GM10266 (cell line): ENCODE measurements around the gene SORCS2.

Experiments used
- DNase-seq: peaks from one replicate; pipeline ENCODE4 v3.0.0; 2012; ENCODE audit errors: extremely low spot score
- TF ChIP-seq, protein P1 (sequence below): IDR thresholded peaks from 2 replicates; pipeline ENCODE4 v1.5.1; 2012; ENCODE audit warnings: mild to moderate bottlenecking, low read depth; ENCODE audit not compliant: control insufficient read depth, insufficient read depth; ENCODE audit errors: missing control alignments

Gene SORCS2

DNA sequence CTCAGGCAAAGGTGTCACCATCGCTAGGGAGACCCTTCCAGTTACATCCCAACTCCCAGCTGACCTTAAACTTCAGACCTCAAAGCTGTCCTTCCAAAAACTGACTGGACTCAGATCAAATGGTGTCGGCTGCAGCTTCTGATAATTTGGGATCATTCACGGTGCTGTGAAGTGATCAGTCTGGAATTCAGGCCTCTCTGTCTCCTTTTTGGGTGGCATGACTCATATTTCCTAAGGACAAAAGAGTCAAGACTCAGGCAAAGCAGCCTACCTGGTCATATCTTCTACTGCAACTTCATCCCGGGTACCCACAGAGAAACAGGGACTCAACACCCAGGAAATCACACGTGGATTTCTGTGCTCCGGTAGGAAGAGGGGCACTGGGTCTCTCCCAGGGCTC is 87.6 kb downstream of the SORCS2 start:
- TF ChIP-seq, protein P1, sequence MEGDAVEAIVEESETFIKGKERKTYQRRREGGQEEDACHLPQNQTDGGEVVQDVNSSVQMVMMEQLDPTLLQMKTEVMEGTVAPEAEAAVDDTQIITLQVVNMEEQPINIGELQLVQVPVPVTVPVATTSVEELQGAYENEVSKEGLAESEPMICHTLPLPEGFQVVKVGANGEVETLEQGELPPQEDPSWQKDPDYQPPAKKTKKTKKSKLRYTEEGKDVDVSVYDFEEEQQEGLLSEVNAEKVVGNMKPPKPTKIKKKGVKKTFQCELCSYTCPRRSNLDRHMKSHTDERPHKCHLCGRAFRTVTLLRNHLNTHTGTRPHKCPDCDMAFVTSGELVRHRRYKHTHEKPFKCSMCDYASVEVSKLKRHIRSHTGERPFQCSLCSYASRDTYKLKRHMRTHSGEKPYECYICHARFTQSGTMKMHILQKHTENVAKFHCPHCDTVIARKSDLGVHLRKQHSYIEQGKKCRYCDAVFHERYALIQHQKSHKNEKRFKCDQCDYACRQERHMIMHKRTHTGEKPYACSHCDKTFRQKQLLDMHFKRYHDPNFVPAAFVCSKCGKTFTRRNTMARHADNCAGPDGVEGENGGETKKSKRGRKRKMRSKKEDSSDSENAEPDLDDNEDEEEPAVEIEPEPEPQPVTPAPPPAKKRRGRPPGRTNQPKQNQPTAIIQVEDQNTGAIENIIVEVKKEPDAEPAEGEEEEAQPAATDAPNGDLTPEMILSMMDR = no peak
- no peak for DNase-seq

DNA sequence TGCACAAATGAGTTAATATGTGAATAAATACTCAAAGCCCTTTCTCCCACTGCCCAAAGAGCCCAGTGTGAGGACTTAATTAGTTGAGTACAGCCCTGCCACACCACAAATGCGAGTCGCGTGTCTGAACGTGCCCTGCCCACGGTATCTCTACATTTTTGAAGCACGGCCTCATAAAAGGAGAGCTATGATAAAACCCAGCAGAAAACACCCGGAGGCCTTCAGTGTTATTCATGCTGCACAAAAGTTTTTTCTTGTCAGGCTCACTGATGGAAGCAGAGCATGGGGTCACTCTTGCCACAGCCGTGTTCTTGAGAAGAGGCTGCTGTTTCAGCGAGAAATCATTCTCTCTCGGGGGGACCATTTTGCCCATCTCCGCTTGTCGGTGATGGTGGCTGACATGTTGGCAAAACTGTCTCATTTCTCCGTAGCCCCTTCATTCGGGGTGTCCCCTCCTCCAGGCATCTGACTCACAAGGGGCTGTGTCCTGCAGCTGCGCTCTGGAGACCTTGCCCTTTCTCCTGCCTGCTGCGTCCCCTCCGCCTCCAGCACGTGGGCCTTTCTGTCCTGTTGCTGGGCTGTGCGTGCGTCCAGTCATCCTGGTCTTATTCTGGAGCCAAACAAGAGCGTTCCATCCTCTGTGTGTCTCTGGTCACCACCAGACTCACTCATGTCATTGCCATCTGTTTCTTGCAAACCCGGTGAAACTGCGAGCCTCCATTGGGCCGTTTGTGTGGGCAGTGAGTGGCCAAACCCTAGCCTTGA is 88.8 kb downstream of the SORCS2 start:
- no peak for DNase-seq
- TF ChIP-seq, protein P1 = no peak

DNA sequence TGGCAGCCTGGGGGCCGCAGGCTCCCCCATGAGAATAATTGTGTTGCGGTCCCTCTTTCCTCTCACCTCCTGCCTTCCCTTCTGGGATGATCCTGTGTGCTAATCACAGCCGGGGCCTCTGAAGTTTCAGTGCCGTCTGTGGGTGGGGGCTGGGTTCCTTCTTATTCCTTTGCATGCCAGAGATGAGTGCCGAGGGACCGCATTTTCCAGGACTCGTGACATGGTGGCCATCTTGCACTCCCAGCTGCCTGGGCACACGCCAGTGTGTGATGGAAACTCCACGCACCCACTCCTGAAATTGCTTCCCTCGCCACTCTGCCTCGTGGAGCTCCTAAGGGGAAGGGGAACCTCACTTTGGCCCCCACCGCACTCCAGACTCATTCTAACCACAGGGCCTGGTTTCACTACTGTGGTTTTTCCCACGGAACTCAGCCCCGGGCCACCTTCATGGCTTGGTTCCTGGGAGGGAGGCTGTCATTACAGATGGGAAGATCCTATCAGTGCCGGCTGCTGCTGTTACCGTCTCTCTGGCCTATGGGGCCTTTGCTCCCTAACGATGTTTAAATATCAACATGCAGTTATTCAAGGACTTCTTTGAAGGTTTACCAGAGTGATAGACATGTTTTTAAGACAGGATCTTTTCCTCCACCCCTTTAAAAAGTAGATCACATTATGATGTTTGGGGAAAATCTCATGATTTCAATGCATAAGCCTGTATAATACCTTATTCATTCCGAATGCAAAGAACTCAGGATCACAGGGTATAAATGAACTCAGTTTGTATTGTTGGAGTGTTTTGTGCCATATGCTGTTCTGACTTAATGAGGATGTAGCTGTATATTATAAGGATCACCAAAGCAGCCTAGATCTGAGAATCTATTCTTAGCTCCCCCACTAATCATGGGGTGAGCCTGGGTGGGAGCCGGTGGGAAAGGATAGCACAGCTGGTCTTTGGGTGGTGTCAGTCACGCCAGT is 89.6 kb downstream of the SORCS2 start:
- TF ChIP-seq, protein P1 = no peak
- DNase-seq = no peak

DNA sequence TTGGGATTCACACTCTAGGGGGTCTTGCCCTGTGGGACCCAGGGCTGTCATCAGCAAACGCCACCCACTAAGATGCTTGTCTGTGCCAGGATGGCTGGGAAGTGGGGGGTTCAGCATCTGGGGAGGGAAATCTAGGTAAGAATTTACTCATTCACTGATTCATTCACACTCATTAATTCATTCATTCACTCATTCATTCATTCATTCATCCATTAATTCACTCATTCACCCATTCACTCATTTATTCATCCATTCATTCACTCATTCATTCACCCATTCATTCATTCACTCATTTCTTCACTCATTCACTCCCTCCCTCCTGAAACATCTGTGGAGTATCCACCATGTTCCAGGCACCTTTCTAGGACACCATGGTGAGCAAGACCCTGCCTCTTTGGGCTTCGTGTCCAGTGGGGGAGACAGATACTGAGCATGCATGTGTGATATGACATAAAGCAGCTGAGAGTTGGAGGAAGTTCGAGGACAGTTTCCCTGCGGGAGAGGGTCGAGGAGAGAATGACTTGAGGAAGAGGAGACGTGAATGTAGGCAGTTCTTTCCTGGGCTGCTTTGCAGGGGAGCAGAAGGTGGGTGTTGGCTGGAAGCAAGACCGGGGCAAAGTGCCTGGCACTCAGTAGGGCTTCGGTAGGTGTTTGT is 90.6 kb downstream of the SORCS2 start:
- DNase-seq = no peak
- TF ChIP-seq, protein P1 = no peak

DNA sequence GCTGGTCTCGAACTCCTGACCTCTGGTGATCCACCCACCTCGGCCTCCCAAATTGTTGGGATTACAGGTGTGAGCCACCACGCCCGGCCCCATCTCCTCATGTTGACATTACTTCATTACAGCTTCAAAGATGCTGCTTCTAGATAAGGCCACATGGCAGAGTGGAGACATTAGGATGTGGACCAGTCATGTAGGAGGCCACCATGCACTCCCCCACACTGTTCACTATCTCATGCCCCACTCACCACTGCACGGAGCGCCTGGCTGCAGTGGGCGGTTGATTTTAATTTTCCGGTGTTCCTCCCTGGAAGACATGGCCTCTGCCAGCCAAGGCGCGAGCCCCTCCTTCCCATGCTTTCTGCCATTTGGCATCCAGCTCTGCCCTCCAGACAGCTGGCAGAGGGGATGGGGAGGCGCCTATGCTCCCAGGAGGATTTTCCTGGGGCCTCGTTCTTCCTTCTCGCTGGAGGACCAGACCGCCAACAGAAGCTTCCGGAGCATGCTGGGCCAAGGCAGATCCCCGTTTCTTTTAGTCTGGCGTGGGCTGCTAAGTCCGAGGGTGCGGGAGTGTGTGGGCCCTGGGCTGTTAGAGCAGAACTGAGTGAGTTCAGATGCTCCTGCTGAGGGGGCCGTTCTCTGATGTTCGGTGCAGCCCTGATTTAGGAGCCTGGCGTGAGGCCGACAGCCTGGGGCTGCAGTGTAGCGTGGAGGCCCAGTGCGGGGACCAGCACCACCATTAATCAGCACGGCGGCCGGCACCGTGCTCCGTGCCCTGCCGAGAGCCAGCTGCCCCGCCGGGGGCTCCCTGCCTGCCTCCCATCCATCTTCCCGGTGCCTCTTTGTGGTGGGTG is 93.1 kb downstream of the SORCS2 start:
- TF ChIP-seq, protein P1 = no peak
- no peak for DNase-seq

DNA sequence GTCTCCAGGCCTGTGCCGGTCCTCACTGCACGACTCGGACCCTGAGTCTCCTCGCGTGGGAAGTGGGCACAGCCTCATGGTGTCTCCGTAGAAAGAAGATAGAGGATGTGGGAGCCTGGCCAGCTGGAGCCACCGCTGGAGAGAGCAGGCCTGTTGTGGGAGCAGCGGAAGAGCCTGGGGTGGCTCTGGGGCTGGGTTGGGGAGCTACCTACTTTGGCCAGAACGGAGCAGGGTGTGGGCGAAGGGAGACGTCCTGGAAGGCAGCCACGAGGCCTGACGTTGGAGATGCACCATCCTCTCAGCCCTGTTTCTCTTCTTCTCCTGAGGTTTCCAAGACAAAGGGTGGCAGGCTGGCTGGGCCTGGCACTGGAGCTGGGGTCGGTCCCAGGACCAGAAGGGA is 93.8 kb downstream of the SORCS2 start:
- TF ChIP-seq, protein P1 = no peak
- DNase-seq = no peak
